K562 (cell line): Measurements from ENCODE around the gene NLRP9. TPM values are rescaled to one million over a fixed set of nuclear protein-coding genes. Genes with fewer than 3 reads are reported as not detected.

Source experiments
- ARHGAP35 ChIP-seq: fragments of 450-650 bp; IDR thresholded peaks from 2 replicates; pipeline ENCODE4 v1.6.1; 2018; ENCODE audit not compliant: partially characterized antibody
- ARID1B ChIP-seq: fragments of 450-650 bp; IDR thresholded peaks from 2 replicates; pipeline ENCODE4 v1.6.1; 2016; ENCODE audit warnings: antibody characterized with exemption, mild to moderate bottlenecking, inconsistent platforms
- BHLHE40 ChIP-seq: IDR thresholded peaks from 2 replicates; pipeline ENCODE4 v1.6.1; 2011; ENCODE audit warnings: low read length, improper control_type of control experiment
- CEBPG ChIP-seq, 3 experiments: fragments of 200-800 bp in 1 of 3; sonication (Bioruptor generic) in 1 of 3; sonication (generic) in 1 of 3; formaldehyde crosslinking in 1 of 3; IDR thresholded peaks in 2 of 3; conservative IDR thresholded peaks in 1 of 3; 2 replicates each; pipeline versions ENCODE4 v1.6.1 to v1.8.0; 2016 to 2022; ENCODE audit warnings: missing compliant biosample characterization in 2 of 3, missing genetic modification characterization in 2 of 3, mild to moderate bottlenecking in 1 of 3, missing genetic modification reagents in 1 of 3
- DEAF1 ChIP-seq: fragments of 450-650 bp; formaldehyde crosslinking; IDR thresholded peaks from 2 replicates; pipeline ENCODE4 v1.4.0; 2020; ENCODE audit warnings: mild to moderate bottlenecking, moderate library complexity
- ELF4 ChIP-seq: fragments of 450-650 bp; formaldehyde crosslinking; IDR thresholded peaks from 2 replicates; pipeline ENCODE4 v1.4.0; 2022; ENCODE audit warnings: missing genetic modification characterization
- ERF ChIP-seq: fragments of 450-650 bp; formaldehyde crosslinking; IDR thresholded peaks from 2 replicates; pipeline ENCODE4 v1.4.0; 2020; ENCODE audit warnings: mild to moderate bottlenecking, mixed read lengths
- FOXP1 ChIP-seq: sonication (generic); formaldehyde crosslinking; IDR thresholded peaks from 2 replicates; pipeline ENCODE4 v1.8.0; 2022; ENCODE audit warnings: mild to moderate bottlenecking, missing genetic modification reagents
- ILK ChIP-seq: fragments of 450-650 bp; IDR thresholded peaks from 2 replicates; pipeline ENCODE4 v1.6.1; 2016; ENCODE audit warnings: missing genetic modification characterization, low read depth, mild to moderate bottlenecking, missing compliant biosample characterization, moderate library complexity, borderline replicate concordance
- KDM1A ChIP-seq, 2 experiments: fragments of 450-650 bp; IDR thresholded peaks; 2 replicates each; pipeline ENCODE4 v1.6.1; 2016; ENCODE audit warnings: mild to moderate bottlenecking in 2 of 2
- MCM3 ChIP-seq: fragments of 450-650 bp; IDR thresholded peaks from 2 replicates; pipeline ENCODE4 v1.6.1; 2016
- NFE2L1 ChIP-seq: fragments of 450-650 bp; IDR thresholded peaks from 2 replicates; pipeline ENCODE4 v1.6.1; 2016; ENCODE audit warnings: missing genetic modification characterization, low read depth, mild to moderate bottlenecking, missing compliant biosample characterization, moderate library complexity, borderline replicate concordance
- POLR2A ChIP-seq: fragments of 450-650 bp; conservative IDR thresholded peaks from 2 replicates; pipeline ENCODE4 v1.6.1; 2016
- POLR2H ChIP-seq: IDR thresholded peaks from 2 replicates; pipeline ENCODE4 v1.6.1; 2016; ENCODE audit warnings: missing genetic modification characterization, low read depth, mild to moderate bottlenecking, control low read depth, missing compliant biosample characterization, moderate library complexity
- RAD51 ChIP-seq: fragments of 450-650 bp; IDR thresholded peaks from 2 replicates; pipeline ENCODE4 v1.7.1; 2016; ENCODE audit warnings: low read depth, mild to moderate bottlenecking, borderline replicate concordance
- SAFB2 ChIP-seq: fragments of 200-400 bp; formaldehyde crosslinking; IDR thresholded peaks from 2 replicates; pipeline ENCODE4 v1.6.1; 2018; ENCODE audit warnings: borderline replicate concordance, low read length, low read depth, moderate library complexity; ENCODE audit not compliant: severe bottlenecking
- SETDB1 ChIP-seq: IDR thresholded peaks from one replicate; pipeline ENCODE4 v1.6.1; 2012; ENCODE audit warnings: low read length, control low read depth, inconsistent platforms
- SMARCA4 ChIP-seq: fragments of 450-650 bp; IDR thresholded peaks from 2 replicates; pipeline ENCODE4 v1.6.1; 2016
- TCF7L2 ChIP-seq: fragments of 150-350 bp; IDR thresholded peaks from 2 replicates; pipeline ENCODE4 v1.6.1; 2016; ENCODE audit warnings: low read depth, mild to moderate bottlenecking, low read length, moderate library complexity
- ZNF134 ChIP-seq: fragments of 250-450 bp; sonication (Bioruptor Pico); conservative IDR thresholded peaks from 2 replicates; pipeline ENCODE4 v1.4.0; 2020
- ZNF146 ChIP-seq: IDR thresholded peaks from one replicate; pipeline ENCODE4 v1.6.1; 2018; ENCODE audit warnings: missing compliant biosample characterization; ENCODE audit not compliant: unreplicated experiment
- ZNF384 ChIP-seq: IDR thresholded peaks from 2 replicates; pipeline ENCODE4 v1.6.1; 2012; ENCODE audit warnings: low read depth, low read length, improper control_type of control experiment
- ZNF561 ChIP-seq: fragments of 450-650 bp; formaldehyde crosslinking; conservative IDR thresholded peaks from 2 replicates; pipeline ENCODE4 v1.4.0; 2020; ENCODE audit warnings: mild to moderate bottlenecking, moderate library complexity
- ZNF592 ChIP-seq: fragments of 450-650 bp; IDR thresholded peaks from 2 replicates; pipeline ENCODE4 v1.6.1; 2017; ENCODE audit warnings: antibody characterized with exemption, mild to moderate bottlenecking
- ZNF696 ChIP-seq: fragments of 250-450 bp; sonication (Bioruptor Pico); conservative IDR thresholded peaks from 2 replicates; pipeline ENCODE4 v1.4.0; 2020; ENCODE audit warnings: mild to moderate bottlenecking, moderate library complexity
- ZNF830 ChIP-seq: fragments of 250-450 bp; sonication (Bioruptor Pico); IDR thresholded peaks from 2 replicates; pipeline ENCODE4 v1.5.0; 2021; ENCODE audit warnings: mild to moderate bottlenecking
- polyA plus RNA-seq, 8 experiments: library from polyadenylated mRNA; depleted of rRNA in 4 of 8; stranded (reverse) in 5 of 8; unstranded in 3 of 8; fragments of >200 nt; fragmentation: Nextera tagmentation in 2 of 8; fragmentation: Illumina TruSeq in 1 of 8; extraction: Ambion mirVana in 2 of 8; extraction: Trizol in 1 of 8; gene quantifications; 2 replicates each; pipeline versions ENCODE4 v1.2.1 to v1.2.3, GENCODE V29; 2011 to 2014; ENCODE audit warnings: inconsistent platforms in 1 of 8, missing spikeins in 1 of 8
- total RNA-seq, 7 experiments: library from RNA; depleted of rRNA in 6 of 7; stranded (reverse); fragments of >200 nt in 6 of 7; fragmentation: Illumina TruSeq in 2 of 7; extraction: Trizol in 2 of 7; gene quantifications; 2 replicates each; pipeline versions ENCODE4 v1.2.1 to v1.2.3, GENCODE V29; 2011 to 2021; ENCODE audit warnings: low replicate concordance in 1 of 7

Gene NLRP9
- total and polyA plus RNA-seq, 9 of the 15 experiments (the other 6 are each of a cell fraction or from before 2014, with no cell fraction given) = not detected

- TF ChIP-seq ZNF592 = no peak
- no peak for TF ChIP-seq FOXP1 (CRISPR knock-in tag)
- no peak for TF ChIP-seq TCF7L2
- no peak for TF ChIP-seq SETDB1
- TF ChIP-seq KDM1A (IDR thresholded peaks at IDR 0.05) = no peak
- no peak for TF ChIP-seq SAFB2
- no peak for TF ChIP-seq ZNF561 (CRISPR knock-in tag)
- no peak for TF ChIP-seq DEAF1 (CRISPR knock-in tag)
- TF ChIP-seq SMARCA4 = no peak
- no peak for TF ChIP-seq NFE2L1 (tag)
- no peak for TF ChIP-seq RAD51
- TF ChIP-seq ZNF384 = no peak
- no peak for TF ChIP-seq ILK (tag)
- no peak for TF ChIP-seq ZNF134
- no peak for TF ChIP-seq ERF (CRISPR knock-in tag)
- no peak for TF ChIP-seq ARHGAP35
- TF ChIP-seq CEBPG (CRISPR knock-in tag; IDR thresholded peaks at IDR 0.05) = no peak
- TF ChIP-seq CEBPG (tag; conservative IDR thresholded peaks at IDR 0.05 in 1 of 2, IDR thresholded peaks at IDR 0.05 in 1 of 2) = no peak
- TF ChIP-seq BHLHE40 = peak; percentile 93
- TF ChIP-seq POLR2H = peak; percentile 55; the same call in 1 of the 2 replicates
- TF ChIP-seq POLR2A = peak; percentile 84
- TF ChIP-seq ZNF146 (CRISPR knock-in tag) = no peak
- no peak for TF ChIP-seq ARID1B
- no peak for TF ChIP-seq ZNF696 (CRISPR knock-in tag)
- TF ChIP-seq ZNF830 (CRISPR knock-in tag) = no peak
- TF ChIP-seq ELF4 (CRISPR knock-in tag) = no peak
- TF ChIP-seq MCM3 = no peak
Measured at GRCh38 chr19:55674841-55675660, 63.2 kb downstream of the NLRP9 start, which contains the start of gene EPN1 (continued).
